GM20431 (cell line): ENCODE measurements around the gene NXF3.
"Not testable (repeated sequence)": the region's sequence is repeated elsewhere in the genome, so short reads cannot be mapped to it uniquely, and the experiment has no call there.

Source experiments
- in situ Hi-C: fragments of 300-500 bp; cut with MseI, MboI; formaldehyde crosslinking; loops from one replicate; pipeline ENCODE4 v1.15.0; 2020; ENCODE audit warnings: low sequenced_read_pairs; ENCODE audit not compliant: unreplicated experiment

NXF3 gene, protein sequence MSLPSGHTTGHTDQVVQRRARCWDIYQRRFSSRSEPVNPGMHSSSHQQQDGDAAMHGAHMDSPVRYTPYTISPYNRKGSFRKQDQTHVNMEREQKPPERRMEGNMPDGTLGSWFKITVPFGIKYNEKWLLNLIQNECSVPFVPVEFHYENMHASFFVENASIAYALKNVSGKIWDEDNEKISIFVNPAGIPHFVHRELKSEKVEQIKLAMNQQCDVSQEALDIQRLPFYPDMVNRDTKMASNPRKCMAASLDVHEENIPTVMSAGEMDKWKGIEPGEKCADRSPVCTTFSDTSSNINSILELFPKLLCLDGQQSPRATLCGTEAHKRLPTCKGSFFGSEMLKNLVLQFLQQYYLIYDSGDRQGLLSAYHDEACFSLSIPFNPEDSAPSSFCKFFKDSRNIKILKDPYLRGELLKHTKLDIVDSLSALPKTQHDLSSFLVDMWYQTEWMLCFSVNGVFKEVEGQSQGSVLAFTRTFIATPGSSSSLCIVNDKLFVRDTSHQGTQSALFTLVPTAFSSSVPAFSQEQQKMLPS

DNA sequence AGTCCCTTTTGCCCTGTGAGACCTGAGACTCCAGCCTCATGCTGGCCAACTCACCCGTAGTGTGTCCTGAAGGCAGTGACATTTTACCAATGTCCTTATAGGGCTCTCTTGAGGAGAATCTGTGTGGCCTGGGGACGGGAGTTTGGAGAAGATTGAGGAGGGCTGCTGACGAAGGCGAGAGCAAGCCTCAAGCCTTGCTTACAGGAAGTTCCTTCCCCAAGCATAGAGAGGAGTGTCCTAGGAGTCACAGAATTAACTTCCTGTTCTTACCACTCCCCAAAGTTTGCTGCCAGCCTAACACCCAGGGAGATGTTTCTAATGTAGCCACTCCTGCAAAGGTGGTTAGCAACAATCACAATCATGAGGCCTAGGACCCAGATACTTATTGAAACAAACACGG lies at the start of gene NXF3:
TSS of gene NXF3 (minus strand) at position 202 of the 400 bp plus-strand sequence. CDS start at position 82, 120 bp downstream.
- in situ Hi-C loops: no loop called here

DNA sequence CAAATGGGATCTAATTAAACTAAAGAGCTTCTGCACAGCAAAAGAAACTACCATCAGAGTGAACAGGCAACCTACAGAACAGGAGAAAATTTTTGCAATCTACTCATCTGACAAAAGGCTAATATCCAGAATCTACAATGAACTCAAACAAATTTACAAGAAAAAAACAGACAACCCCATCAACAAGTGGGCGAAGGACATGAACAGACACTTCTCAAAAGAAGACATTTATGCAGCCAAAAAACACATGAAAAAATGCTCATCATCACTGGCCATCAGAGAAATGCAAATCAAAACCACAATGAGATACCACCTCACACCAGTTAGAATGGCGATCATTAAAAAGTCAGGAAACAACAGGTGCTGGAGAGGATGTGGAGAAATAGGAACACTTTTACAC lies 43.6 kb upstream of the NXF3 start:
- in situ Hi-C loops: not testable (repeated sequence)

DNA sequence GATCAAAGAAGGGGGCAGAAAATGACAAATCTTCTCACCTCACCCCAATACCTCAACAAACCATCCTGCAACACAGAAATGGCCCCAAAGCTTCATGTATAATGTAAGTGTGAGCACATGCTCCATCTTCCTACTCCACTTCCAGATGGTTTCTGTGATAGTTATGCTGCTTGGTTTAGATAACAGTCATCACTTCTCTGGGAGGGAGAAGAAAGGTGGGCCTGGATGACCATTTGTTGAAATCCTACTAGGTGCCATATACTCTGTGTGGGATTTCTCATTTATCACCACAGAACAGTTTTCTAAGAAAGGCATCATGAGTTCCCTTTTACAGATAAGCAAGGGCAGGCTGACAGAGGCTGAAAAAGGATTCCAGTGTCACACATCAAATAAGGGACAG lies 31.3 kb upstream of the NXF3 start:
- in situ Hi-C loops: no loop called here

DNA sequence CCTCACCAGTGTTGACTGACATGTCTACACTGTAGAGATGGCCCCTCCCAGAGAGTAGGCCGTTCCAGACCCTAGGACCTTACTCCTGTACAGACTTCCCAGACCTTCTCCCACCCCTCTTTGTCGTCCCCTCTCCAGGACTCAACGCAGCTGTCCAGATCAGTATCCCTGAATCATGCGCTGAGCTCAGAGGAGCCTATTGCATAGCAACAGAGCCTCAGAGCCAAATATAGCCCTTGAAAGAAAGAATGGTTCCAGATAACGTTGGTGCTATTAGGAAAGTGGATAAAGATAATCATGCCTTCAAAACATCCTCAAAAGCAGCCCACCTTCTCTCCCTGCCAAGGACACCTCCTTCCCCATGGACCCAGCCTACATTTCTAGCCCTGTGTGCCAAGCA lies 27.8 kb upstream of the NXF3 start:
- in situ Hi-C loops: no loop called here

DNA sequence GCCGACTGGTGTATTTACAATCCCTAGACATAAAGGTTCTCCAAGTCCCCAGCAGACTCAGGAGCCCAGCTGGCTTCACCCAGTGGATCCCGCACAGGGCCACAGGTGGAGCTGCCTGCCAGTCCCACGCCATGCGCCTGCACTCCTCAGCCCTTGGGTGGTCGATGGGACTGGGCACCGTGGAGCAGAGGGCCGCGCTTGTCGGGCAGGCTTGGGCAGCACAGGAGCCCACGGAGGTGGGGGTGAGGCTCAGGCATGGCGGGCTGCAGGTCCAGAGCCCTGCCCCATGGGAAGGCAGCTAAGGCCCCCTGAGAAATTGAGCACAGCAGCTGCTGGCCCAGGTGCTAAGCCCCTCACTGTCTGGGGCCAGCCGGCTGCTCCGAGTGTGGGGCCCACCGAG lies 24.0 kb upstream of the NXF3 start:
- in situ Hi-C loops: not testable (repeated sequence)

DNA sequence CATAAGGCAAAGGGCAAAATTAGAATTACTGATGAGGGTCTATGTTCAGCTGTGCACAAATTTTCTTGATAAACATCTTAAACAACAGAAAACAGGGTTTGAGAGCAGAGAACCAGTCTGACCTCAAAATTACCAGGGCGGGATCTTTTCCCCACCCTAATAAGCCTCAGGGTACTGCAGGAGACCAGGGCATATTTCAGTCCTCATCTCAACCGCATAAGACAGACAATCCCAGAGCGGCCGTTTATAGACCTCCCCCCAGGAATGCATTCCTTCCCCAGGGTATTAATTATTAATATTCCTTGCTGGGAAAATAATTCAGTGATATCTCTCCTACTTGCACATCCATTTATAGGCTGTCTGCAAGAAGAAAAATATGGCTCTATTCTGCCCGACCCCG lies 16.6 kb upstream of the NXF3 start:
- in situ Hi-C loops: not testable (repeated sequence)

DNA sequence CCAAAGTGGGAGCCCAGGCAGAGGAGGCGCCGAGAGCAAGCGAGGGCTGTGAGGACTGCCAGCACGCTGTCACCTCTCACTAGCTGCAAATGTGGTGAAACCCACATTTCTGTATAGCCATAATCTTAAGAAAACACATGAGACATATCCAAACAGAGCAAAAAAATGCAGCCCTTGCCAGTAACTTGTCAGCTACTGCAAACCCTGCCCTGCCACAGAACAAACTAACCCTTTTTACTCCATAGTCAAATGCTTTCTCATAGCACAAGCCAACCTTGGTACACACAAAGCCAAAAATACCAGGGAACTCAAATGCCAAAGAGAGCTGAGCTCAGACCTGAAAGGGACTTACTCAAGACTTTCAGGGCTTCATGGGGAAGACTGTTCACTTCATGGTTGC lies 14.9 kb upstream of the NXF3 start:
- in situ Hi-C loops: no loop called here

DNA sequence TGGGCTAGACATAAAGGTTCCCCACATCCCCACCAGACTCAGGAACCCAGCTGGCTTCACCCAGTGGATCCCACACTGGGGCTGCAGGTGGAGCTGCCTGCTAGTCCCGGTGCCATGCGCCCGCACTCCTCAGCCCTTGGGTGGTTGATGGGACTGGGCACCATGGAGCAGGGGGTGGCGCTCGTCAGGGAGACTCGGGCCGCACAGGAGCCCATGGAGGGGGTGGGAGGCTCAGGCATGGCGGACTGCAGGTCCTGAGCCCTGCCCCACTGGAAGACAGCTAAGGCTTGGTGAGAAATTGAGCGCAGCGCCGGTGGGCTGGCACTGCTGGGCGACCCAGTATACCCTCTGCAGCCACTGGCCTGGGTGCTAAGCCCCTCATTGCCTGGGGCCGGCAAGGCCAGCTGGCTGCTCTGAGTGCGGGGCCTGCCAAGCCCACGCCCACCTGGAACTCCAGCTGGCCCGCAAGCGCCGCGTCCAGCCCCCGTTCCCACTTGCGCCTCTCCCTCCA lies 14.3 kb upstream of the NXF3 start:
- in situ Hi-C loops: not testable (repeated sequence)

DNA sequence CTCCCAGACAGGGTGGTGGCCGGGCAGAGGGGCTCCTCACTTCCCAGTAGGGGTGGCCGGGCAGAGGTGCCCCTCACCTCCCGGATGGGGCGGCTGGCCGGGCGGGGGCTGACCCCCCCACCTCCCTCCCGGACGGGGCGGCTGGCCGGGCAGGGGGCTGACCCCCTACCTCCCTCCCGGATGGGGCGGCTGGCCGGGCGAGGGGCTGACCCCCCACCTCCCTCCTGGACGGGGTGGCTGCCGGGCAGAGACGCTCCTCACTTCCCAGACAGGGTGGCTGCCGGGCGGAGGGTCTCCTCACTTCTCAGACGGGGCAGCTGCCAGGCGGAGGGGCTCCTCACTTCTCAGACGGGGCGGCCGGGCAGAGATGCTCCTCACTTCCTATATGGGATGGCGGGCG lies 11.4 kb upstream of the NXF3 start:
- in situ Hi-C loops: not testable (repeated sequence)

DNA sequence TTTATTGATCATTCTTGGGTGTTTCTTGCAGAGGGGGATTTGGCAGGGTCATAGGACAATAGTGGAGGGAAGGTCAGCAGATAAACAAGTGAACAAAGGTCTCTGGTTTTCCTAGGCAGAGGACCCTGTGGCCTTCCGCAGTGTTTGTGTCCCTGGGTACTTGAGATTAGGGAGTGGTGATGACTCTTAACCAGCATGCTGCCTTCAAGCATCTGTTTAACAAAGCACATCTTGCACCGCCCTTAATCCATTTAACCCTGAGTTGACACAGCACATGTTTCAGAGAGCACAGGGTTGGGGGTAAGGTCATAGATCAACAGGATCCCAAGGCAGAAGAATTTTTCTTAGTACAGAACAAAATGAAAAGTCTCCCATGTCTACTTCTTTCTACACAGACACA lies 10.9 kb upstream of the NXF3 start:
- in situ Hi-C loops: not testable (repeated sequence)

DNA sequence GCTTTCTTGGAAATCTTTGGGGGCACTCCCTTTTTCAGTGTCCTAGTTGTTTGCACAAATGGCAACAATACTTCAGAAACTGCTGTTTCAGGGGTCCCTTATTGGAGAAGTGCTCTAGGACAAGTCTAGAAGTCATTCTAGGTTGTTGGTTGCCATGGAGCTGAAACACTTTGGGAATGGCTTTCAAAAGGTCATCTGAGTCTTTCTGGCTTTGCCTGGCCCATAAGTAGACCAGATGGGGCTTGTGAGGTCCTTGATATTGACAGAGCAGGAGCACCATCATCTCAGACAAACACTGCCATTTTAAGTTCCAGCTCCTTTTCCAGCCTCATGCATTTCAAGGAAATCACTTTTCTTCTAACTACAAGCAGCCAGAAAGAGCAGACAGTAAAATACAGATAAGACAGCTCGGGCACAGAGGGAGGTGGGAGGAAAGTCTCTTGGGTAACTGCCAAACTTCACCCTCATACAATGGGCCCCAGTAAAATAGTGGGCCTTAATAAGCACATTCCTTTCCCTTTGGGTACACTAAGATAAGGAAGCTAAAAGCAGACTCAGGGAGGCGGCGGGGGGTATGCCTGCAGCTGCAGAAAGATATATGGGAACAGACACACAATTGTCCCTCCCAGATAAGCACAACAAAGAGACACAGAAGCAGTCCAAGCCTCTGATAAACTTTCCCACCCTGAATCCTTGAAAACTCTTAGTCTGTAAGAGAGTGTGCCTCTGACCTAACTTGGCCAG lies 8.5 kb upstream of the NXF3 start:
- in situ Hi-C loops: no loop called here

DNA sequence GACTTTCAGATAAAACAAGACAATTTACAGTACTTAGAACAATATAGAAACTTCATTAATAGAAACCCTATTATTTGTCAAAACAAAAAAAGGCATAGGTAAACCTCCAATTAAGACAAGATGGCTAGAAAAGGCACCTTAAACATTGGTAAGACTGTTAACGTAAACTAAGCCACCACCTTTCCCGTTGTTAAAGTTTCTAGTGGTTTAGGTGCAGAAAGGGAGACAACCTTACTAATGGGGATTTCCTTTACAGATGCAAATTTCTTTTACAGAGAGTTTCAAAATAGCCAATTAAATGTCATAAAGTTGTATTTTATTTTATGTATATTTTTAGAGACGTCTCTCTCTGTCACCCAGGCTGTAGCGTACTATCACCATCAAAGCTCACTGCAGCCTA lies 7.5 kb upstream of the NXF3 start:
- in situ Hi-C loops: no loop called here

DNA sequence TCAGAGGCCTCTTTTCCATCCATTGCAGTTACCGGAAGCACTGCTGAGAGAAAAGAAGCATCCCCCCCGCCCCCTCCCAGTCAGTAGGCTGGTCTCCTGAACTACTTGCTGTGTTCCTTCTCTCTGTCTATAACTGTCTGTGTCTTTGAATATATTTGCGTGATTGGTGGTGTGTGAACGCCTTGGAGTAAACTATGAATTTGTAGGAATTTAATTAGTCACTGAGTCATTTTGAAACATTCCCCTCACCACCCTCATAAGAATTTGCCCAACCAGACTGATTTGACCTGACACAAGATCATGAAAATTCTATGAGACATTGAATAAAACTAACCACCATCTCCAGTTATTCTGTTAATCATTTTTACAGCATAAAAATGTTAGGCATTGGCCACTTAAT lies 6.7 kb upstream of the NXF3 start:
- in situ Hi-C loops: no loop called here

DNA sequence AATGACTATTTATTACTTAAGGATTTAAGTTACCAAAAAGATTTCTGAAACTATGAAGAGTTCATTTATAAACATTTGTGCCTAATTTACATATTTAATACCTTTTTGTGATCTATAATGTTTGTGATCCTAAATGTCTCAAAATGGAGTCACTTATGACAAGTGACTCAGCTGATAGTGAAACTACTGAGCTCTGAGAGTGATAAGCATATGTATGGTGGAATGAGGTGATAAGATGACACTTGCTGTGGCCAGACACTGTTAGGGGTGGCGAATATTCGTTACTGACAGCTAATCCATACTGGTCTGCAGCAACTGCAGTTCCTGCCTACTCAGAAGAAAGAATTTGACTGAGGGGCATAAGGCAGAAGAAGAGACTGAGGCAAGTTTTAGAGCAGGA lies 5.5 kb upstream of the NXF3 start:
- in situ Hi-C loops: no loop called here

DNA sequence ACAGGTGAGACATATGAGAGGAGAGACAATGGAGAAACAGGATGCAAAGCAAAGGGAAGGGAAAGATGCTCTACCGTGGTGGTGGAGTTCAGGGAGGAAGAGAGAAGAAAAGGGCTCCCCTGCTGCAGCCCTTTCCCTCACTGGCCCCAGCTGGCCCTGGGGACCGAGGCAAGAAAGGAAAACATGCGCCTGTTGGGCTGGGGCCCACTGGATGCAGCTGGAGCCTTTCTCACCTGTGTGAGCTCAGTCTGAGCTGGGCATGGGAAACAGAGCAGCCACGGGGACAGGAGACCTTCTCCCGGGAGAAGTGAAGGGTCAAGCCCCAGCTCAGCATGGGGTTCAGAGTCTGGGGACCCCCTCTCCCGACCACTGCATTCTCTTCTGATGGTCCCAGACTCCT lies 11.9 kb downstream of the NXF3 start:
- in situ Hi-C loops: no loop called here

DNA sequence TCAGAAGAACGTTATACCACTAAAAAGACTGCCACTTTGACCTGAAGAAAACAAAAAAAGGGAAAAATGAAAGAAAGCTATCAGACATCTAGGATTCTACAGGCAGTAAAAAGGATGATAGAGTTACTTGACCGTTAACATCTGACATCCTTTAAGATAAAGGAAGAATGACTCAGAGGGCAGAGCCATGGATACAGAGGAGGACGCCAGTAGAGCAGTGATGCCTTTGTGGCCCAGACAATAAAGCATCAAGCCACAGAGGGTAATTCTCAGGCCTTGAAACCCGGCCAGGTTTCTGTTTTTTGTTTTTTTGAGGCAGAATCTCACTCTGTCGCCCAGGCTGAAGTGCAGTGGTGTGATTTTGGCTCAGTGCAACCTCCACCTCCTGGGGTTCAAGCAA lies 19.5 kb downstream of the NXF3 start:
- in situ Hi-C loops: no loop called here

DNA sequence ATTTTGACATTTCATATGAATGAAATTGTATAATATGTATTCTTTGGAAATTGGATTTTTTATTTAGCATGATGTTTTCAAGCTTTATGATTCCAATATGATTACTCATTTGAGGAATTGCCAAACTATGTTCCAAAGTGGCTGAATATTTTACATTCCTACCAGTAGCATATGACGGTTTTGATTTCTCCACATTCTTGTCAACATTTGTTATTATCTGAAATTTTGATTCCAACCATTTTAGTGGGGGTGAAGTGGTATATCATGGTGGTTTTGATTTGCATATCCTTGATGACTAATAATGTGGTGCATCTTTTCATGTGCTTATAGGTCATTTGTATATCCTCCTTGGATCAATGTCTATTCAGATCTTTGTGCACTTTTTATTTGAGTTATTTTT lies 26.3 kb downstream of the NXF3 start:
- in situ Hi-C loops: no loop called here

DNA sequence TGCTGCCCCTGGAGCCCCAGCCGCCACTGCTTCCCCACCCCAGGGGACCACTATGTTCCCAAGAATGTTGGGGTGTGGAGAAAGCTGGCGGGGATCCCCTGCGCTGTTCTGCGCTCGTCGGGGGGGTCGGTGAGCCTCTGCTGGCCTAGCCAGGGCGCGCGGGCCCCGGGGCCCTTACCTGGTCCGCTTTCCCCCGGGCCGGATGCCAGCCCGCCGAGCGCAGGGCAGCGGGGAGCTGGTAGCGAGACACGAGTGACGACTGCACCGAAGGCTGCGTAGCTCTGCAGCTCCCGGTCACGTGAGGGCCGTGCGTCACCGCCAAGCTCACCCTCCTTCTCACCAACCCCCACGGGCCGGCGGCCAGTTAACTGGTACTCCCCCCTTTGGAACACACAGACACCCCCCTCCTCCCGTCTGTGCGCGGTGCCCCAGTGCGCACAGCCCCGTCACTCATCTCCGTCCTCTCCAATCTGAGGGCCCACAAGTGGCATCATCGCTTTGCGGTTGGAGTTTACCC lies 29.0 kb downstream of the NXF3 start, which contains the start of gene BEX1:
TSS of gene BEX1 (minus strand) at position 254 of the 517 bp plus-strand sequence. CDS start 897 bp downstream, outside the sequence.
- in situ Hi-C loops: no loop called here

DNA sequence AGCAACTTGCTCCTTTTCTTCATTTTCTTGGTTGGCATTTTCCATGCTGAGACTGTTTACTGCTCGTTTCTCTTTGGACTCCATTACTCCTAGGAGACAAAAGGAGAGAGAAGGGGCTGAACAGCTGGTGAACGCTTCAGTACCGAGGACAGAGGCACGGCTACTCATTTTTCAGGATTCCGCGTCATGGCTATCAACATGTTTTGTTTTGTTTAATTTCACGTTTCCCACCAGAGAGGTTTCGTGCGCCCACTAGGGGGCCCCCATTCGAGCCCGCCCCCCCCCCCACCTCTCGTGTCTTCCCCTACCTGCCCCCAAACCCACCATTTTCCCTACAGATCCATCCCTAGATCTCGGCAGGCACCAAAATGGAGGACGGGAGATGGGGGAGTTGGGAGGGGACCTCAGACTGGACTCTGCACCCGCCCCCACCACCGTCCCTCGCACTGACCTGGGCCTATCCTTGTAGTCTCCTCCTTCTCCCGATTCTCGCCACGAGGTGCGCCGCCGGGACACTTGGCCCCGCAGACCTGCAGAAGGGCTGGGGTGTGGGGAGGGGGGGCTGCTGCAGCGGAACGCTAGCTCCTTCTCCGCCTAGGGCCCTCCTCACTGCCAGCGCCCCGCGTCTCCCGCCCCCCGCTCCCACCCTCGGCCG lies 29.6 kb downstream of the NXF3 start:
- in situ Hi-C loops: no loop called here

DNA sequence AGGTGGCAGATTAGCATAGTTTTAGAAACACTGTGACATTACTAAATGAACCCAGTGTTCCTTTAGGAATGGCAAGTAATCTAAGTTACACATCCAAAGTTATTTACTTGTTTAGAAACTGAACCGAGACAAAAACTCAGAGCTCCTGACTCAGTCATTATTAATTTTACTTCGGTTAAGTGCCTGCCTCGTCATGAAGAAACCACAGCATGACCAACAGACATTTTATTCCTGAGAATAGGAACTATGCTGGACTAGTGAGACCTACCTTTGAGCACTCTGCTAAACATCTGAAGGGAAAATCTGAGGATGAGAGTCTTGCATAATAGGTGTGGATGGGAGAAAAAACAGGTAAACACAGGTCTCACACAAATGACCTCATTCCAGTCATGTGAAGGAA lies 31.5 kb downstream of the NXF3 start:
- in situ Hi-C loops: no loop called here
